Measurements from ENCODE around the gene RPS6KB2. TPM values are rescaled to one million over a fixed set of nuclear protein-coding genes. Genes with fewer than 3 reads are reported as not detected.
A peak's percentile ranks its signal among the peaks of the same experiment; 100 is the strongest.

Gene RPS6KB2
- total and polyA plus RNA-seq, 10 of the 15 experiments (the other 5 are each of a cell fraction or from before 2014, with no cell fraction given) = 0.39 to 101 (median 58.4) TPM

DNA sequence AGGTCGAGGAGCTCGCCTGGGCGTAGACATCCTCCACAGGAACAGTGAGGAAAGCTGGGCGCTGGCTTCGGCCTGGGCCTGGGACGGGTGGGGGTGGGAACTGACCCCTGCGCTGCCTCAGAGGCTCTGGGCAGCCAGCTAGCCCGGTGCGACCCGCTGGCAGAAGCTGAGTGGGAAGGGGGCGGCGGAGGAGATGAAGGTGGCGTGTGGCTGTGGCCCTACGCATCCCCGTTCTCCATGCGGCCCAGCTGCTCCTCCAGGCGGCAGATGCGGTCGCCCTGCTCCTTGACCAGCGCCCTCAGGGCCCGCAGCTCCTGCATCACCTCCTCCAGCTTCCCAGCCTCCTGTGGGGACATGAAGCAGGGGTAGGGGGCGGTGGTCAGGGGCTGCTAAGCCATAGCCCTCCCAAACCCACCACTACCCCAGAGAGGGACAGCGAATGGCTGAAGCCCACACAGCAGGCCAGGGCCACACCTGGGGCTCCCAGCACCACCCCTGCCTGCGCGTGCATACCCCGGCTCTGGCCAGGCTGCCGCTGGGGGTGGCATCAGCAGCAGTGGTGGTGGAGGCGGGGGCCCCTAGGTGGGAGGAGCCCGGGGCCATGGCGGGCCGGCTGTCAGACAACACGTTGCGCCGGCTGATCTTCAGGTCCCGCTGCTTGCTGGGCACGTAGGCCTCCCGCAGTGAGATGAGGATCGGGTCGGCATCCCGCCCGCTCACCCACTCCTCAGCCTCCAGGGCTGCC lies 10.0 kb downstream of the RPS6KB2 start (continued):
- TF ChIP-seq, protein P1, sequence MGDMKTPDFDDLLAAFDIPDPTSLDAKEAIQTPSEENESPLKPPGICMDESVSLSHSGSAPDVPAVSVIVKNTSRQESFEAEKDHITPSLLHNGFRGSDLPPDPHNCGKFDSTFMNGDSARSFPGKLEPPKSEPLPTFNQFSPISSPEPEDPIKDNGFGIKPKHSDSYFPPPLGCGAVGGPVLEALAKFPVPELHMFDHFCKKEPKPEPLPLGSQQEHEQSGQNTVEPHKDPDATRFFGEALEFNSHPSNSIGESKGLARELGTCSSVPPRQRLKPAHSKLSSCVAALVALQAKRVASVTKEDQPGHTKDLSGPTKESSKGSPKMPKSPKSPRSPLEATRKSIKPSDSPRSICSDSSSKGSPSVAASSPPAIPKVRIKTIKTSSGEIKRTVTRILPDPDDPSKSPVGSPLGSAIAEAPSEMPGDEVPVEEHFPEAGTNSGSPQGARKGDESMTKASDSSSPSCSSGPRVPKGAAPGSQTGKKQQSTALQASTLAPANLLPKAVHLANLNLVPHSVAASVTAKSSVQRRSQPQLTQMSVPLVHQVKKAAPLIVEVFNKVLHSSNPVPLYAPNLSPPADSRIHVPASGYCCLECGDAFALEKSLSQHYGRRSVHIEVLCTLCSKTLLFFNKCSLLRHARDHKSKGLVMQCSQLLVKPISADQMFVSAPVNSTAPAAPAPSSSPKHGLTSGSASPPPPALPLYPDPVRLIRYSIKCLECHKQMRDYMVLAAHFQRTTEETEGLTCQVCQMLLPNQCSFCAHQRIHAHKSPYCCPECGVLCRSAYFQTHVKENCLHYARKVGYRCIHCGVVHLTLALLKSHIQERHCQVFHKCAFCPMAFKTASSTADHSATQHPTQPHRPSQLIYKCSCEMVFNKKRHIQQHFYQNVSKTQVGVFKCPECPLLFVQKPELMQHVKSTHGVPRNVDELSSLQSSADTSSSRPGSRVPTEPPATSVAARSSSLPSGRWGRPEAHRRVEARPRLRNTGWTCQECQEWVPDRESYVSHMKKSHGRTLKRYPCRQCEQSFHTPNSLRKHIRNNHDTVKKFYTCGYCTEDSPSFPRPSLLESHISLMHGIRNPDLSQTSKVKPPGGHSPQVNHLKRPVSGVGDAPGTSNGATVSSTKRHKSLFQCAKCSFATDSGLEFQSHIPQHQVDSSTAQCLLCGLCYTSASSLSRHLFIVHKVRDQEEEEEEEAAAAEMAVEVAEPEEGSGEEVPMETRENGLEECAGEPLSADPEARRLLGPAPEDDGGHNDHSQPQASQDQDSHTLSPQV (IDR thresholded peaks at IDR 0.05) = no peak

DNA sequence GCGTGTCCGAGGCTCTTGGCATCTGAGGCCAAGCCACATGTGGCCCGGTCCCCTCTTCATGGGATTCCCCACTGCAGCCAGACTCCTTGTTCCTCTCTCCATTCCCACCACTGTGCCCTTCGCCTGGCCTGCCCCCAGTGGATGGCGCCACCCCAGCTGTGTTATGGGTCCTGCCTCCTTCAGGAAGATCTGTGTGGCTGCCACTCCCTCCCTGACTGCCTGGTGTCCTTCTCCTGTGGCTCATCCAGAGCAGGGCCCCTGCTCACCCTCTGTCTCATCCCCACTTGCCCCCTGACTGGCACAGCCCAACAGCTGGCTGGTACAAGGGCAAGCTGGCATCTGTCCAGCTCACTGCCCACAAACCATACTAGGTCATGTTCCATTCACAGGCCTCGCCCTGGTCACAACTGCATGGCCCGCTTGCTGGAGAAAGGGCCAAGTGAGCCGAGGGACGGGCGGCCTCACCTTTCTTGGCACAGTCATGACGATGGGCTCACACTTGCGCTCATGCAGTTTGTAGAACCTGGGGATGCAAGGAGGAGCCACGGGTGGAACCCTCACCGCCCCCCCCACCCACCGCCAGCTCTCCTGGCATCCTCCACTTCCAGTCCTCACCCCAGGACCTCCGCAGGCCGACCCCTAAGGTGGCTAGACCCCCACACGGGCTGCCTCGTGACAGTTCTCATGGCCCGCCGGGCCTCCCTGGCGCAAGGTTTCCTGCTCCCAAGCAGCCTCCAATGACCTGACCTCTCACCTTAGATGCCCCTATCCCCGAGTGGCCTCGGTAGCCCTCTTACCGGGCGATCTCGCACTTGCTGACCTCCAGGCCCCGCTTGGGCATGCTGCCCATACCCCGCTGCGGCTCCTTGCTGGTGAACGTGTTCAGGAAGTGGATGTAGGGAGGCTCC lies 11.3 kb downstream of the RPS6KB2 start:
- RAD21 ChIA-PET (ENCODE audit: unreplicated experiment) = interaction anchor here (0.9 to 7.2 kb wide), 7 partner anchors 20 to 86 kb away, joined by 3 to 112 read pairs (median 6); partner anchors contain the start of genes AIP, CLCF1, POLD4 and PPP1CA
- SMC1A ChIA-PET (ENCODE audit: uncharacterized antibody, unreplicated experiment) = interaction anchor here (1.8 to 4.2 kb wide), 6 partner anchors 12 to 46 kb away, joined by 10 to 46 read pairs (median 26); partner anchors contain the start of genes AIP, PPP1CA, RPS6KB2 and TBC1D10C
- CTCF ChIA-PET = interaction anchor here (0.7 to 4.3 kb wide), 9 partner anchors 12 to 135 kb away, joined by 3 to 53 read pairs (median 3); partner anchors contain the start of genes PPP1CA, TBC1D10C and TMEM134
- Histone ChIP-seq H3K27ac (ENCODE audit: control insufficient read depth, insufficient read depth) (peak overlapping the region; percentile 99), H3K4me3 (peak overlapping the region; percentile 90), H2AFZ (ENCODE audit: control insufficient read depth, low read depth, low read length) (no peak overlapping the region), H3K9ac (ENCODE audit: control insufficient read depth, insufficient read depth, low read length) (peak overlapping the region; percentile 99), H3K27me3 (replicated peaks in 1 of 2; ENCODE audit: control insufficient read depth in 2 of 2, insufficient read depth in 2 of 2, low read length in 1 of 2) (no peaks in the 10 kb centered on the region), H3K79me2 (ENCODE audit: control insufficient read depth, insufficient read depth, low read length) (peaks cover 47% of the 10 kb centered on the region), H3K9me3 (replicated peaks; ENCODE audit: control insufficient read depth, insufficient read depth, low read length) (no peaks in the 10 kb centered on the region), H3K4me1 (ENCODE audit: control insufficient read depth, insufficient read depth, low read length) (peaks cover 29% of the 10 kb centered on the region), H4K20me1 (ENCODE audit: control insufficient read depth, insufficient read depth) (no peaks in the 10 kb centered on the region), H3K36me3 (ENCODE audit: control insufficient read depth in 2 of 2, insufficient read depth in 2 of 2, low read length in 1 of 2) (peaks cover 0 to 14% of the 10 kb centered on the region in 2 experiments; a peak in 3 of 4 replicates), H3K4me2 (ENCODE audit: control insufficient read depth, insufficient read depth) (peak overlapping the region; percentile 86)
- in situ Hi-C loops (cut with MboI) (no loop called here), intact Hi-C loops (cut with micrococcal nuclease; ENCODE audit: unreplicated experiment) (loop anchor here (5.0 kb wide), 1 partner anchor 37 kb away; the partner anchor contains the start of genes PPP1CA and TBC1D10C)
- BruUV-seq (replicated peaks) = no TSS peak
- POLR2A ChIA-PET = interaction anchor here (0.7 to 4.7 kb wide), 10 partner anchors 11 to 59 kb away, joined by 3 to 95 read pairs (median 15); partner anchors contain the start of genes PPP1CA, RPS6KB2, TBC1D10C and TMEM134
- DNase-seq (ENCODE audit: low read depth, low spot score) (no peak), ATAC-seq (no peak), FAIRE-seq (peak; percentile 71)
- WGBS (ENCODE audit: insufficient coverage, insufficient replicate concordance, low lambda C conversion rate, missing lambda C conversion rate) = 61% methylated on average over 31 of the region's 31 CpGs
- TF ChIP-seq, protein P2, sequence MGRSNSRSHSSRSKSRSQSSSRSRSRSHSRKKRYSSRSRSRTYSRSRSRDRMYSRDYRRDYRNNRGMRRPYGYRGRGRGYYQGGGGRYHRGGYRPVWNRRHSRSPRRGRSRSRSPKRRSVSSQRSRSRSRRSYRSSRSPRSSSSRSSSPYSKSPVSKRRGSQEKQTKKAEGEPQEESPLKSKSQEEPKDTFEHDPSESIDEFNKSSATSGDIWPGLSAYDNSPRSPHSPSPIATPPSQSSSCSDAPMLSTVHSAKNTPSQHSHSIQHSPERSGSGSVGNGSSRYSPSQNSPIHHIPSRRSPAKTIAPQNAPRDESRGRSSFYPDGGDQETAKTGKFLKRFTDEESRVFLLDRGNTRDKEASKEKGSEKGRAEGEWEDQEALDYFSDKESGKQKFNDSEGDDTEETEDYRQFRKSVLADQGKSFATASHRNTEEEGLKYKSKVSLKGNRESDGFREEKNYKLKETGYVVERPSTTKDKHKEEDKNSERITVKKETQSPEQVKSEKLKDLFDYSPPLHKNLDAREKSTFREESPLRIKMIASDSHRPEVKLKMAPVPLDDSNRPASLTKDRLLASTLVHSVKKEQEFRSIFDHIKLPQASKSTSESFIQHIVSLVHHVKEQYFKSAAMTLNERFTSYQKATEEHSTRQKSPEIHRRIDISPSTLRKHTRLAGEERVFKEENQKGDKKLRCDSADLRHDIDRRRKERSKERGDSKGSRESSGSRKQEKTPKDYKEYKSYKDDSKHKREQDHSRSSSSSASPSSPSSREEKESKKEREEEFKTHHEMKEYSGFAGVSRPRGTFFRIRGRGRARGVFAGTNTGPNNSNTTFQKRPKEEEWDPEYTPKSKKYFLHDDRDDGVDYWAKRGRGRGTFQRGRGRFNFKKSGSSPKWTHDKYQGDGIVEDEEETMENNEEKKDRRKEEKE (IDR thresholded peaks at IDR 0.05) = no peak
- no peak for TF ChIP-seq CEBPB (IDR thresholded peaks at IDR 0.05; ENCODE audit: borderline replicate concordance in 1 of 2, low read depth in 2 of 2, low read length in 2 of 2)
- TF ChIP-seq, protein P3, sequence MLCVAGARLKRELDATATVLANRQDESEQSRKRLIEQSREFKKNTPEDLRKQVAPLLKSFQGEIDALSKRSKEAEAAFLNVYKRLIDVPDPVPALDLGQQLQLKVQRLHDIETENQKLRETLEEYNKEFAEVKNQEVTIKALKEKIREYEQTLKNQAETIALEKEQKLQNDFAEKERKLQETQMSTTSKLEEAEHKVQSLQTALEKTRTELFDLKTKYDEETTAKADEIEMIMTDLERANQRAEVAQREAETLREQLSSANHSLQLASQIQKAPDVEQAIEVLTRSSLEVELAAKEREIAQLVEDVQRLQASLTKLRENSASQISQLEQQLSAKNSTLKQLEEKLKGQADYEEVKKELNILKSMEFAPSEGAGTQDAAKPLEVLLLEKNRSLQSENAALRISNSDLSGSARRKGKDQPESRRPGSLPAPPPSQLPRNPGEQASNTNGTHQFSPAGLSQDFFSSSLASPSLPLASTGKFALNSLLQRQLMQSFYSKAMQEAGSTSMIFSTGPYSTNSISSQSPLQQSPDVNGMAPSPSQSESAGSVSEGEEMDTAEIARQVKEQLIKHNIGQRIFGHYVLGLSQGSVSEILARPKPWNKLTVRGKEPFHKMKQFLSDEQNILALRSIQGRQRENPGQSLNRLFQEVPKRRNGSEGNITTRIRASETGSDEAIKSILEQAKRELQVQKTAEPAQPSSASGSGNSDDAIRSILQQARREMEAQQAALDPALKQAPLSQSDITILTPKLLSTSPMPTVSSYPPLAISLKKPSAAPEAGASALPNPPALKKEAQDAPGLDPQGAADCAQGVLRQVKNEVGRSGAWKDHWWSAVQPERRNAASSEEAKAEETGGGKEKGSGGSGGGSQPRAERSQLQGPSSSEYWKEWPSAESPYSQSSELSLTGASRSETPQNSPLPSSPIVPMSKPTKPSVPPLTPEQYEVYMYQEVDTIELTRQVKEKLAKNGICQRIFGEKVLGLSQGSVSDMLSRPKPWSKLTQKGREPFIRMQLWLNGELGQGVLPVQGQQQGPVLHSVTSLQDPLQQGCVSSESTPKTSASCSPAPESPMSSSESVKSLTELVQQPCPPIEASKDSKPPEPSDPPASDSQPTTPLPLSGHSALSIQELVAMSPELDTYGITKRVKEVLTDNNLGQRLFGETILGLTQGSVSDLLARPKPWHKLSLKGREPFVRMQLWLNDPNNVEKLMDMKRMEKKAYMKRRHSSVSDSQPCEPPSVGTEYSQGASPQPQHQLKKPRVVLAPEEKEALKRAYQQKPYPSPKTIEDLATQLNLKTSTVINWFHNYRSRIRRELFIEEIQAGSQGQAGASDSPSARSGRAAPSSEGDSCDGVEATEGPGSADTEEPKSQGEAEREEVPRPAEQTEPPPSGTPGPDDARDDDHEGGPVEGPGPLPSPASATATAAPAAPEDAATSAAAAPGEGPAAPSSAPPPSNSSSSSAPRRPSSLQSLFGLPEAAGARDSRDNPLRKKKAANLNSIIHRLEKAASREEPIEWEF (IDR thresholded peaks at IDR 0.05; ENCODE audit: insufficient replicate concordance, low read depth, low read length) = no peak
